Astrocyte (in vitro differentiated cells and primary cell): Measurements from ENCODE around the gene URGCP.

Experiments
- EZH2 ChIP-seq: IDR thresholded peaks from 2 replicates; pipeline ENCODE4 v1.6.1; 2012; ENCODE audit warnings: mild to moderate bottlenecking, low read length, inconsistent platforms; ENCODE audit not compliant: insufficient read depth
- TF ChIP-seq, protein P1 (sequence below): IDR thresholded peaks from 2 replicates; pipeline ENCODE4 v1.5.1; 2011; ENCODE audit warnings: low read depth, mild to moderate bottlenecking, inconsistent platforms, low read length, moderate library complexity; ENCODE audit not compliant: insufficient read depth

DNA sequence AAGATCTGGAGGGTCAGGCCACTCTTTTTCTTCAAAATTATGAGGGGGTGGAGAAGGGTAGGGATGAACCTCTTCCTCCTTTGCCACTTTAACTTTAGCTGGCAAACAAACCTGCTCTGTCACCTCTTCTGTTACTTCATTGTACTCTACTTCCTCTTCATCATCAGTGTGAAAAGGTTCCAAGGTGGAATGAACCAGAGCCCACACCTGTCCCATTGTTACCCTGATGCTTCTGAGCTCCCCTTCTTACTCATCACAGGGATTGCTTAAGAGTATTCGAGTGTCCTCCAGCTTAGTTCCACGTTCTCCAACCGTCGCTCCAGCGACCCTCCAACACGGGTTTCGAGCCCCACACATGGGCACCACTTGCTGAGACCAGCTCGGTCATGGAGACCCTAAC, 42.3 kb downstream of the URGCP start:
- TF ChIP-seq, protein P1, sequence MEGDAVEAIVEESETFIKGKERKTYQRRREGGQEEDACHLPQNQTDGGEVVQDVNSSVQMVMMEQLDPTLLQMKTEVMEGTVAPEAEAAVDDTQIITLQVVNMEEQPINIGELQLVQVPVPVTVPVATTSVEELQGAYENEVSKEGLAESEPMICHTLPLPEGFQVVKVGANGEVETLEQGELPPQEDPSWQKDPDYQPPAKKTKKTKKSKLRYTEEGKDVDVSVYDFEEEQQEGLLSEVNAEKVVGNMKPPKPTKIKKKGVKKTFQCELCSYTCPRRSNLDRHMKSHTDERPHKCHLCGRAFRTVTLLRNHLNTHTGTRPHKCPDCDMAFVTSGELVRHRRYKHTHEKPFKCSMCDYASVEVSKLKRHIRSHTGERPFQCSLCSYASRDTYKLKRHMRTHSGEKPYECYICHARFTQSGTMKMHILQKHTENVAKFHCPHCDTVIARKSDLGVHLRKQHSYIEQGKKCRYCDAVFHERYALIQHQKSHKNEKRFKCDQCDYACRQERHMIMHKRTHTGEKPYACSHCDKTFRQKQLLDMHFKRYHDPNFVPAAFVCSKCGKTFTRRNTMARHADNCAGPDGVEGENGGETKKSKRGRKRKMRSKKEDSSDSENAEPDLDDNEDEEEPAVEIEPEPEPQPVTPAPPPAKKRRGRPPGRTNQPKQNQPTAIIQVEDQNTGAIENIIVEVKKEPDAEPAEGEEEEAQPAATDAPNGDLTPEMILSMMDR: no peak
- no peak for TF ChIP-seq EZH2
